GM06990 (cell line): ENCODE measurements around the gene ALOXE3.

Experiments
- DNase-seq: peaks from one replicate; pipeline ENCODE4 v3.0.0-alpha.2; 2011; ENCODE audit not compliant: insufficient read length; ENCODE audit errors: extremely low read depth
- H3K27me3 ChIP-seq: replicated peaks from 2 replicates; pipeline ENCODE4 v1.6.0; 2011; ENCODE audit warnings: low read length; ENCODE audit not compliant: control insufficient read depth, insufficient read depth
- H3K36me3 ChIP-seq: 2 replicates; pipeline ENCODE4 v1.5.1; 2011; ENCODE audit warnings: low read length; ENCODE audit not compliant: control insufficient read depth, insufficient read depth
- H3K4me3 ChIP-seq: replicated peaks from 2 replicates; pipeline ENCODE4 v1.5.1; 2011; ENCODE audit warnings: low read depth, mild to moderate bottlenecking, control low read depth, low read length
- TF ChIP-seq, protein P1 (sequence below): IDR thresholded peaks from 2 replicates; pipeline ENCODE4 v1.5.1; 2011; ENCODE audit warnings: low read length, control low read depth, mild to moderate bottlenecking, inconsistent platforms; ENCODE audit not compliant: insufficient read depth, poor library complexity, severe bottlenecking

The ALOXE3 gene

DNA sequence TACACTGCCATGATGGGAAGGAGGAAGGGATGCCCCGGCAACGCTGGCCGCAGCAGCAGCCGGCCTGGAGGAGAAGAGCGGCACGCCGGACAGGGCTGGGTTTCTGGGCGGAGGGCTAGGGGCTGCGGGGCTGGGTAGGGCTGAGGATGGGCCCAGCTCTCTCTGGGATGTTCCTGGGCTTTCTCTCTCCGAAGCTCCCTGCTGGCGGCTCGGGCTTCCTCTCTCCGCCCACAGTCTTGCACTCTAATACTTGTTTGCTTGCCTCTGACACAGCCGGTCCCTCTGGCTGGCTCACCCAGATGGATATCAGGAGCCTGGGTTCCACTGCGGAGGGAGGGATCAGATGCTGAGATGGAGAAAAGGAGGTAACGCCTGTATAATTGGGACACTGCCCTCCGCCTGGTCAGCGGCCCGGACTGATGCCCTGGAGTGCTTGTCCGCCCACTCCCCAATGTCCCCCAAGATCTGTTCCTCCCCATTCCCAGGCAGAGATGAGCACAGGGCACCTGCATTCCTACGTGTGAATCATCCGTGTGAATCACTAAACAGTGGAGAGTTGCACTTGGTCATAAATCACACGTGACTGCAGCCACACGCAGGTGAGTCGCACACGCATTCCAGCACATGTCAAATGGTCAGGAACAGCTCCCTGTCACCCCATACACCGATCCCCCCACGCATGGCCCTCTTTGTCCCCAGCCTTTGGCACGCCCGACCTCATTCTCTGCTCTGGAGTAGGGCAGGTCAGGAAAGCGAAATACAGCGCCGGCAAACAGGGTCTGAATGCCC lies at the start of gene ALOXE3:
Gene ALOXE3, minus strand, starts transcription at position 535 of the 789 bp plus-strand sequence. Its CDS starts 524 bp downstream, at position 11.
- TF ChIP-seq, protein P1, sequence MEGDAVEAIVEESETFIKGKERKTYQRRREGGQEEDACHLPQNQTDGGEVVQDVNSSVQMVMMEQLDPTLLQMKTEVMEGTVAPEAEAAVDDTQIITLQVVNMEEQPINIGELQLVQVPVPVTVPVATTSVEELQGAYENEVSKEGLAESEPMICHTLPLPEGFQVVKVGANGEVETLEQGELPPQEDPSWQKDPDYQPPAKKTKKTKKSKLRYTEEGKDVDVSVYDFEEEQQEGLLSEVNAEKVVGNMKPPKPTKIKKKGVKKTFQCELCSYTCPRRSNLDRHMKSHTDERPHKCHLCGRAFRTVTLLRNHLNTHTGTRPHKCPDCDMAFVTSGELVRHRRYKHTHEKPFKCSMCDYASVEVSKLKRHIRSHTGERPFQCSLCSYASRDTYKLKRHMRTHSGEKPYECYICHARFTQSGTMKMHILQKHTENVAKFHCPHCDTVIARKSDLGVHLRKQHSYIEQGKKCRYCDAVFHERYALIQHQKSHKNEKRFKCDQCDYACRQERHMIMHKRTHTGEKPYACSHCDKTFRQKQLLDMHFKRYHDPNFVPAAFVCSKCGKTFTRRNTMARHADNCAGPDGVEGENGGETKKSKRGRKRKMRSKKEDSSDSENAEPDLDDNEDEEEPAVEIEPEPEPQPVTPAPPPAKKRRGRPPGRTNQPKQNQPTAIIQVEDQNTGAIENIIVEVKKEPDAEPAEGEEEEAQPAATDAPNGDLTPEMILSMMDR, result no peak
- no peak for DNase-seq
- Histone ChIP-seq H3K36me3 (no peaks in the 10 kb centered on the region), H3K4me3 (peak within 1 kb of the TSS; percentile 60), H3K27me3 (peaks cover 3% of the 10 kb centered on the region)

DNA sequence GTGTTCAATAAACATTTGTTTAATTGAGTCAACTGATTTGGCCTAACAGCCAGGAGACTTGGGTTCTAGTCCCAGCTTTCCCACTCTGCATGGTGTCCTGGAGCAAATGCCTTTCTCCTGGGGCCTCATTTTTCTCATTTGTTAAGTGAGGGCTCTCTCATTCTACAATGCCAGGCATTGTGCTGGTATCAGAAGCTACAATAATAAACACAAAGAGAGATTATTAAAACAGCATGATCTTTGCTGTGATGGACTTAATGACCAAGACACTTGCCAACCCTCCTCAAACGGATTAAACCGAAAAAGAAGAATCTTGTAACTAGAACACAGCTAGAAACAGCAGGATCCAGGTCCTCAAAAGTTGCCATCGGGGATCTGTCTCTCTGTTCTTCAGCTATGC lies 49.2 kb upstream of the ALOXE3 start:
- DNase-seq, result no peak
- no peaks in the 10 kb centered on the region for H3K27me3 ChIP-seq
- no peaks in the 10 kb centered on the region for H3K36me3 ChIP-seq
- TF ChIP-seq, protein P1, result no peak
- H3K4me3 ChIP-seq, result no peak overlapping the region

DNA sequence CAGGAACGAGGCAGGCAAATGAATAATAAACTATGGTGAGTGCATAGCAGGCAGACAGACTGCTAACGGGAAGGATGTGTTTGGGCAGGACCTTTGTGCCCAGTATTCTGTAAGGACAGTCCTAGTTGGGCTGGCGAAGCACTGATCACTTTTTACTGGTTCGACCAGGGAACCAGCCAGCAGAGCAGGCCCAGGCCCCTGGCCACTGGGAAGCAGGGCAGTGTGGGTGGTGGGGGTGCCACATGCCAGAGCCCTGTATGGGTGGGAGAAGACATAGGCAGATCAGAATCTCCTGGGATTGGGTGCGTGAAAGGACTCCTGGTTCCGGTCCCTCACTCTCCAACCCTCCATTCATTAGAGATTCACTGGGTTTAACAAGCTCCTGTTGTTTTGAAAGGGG lies 48.4 kb upstream of the ALOXE3 start:
- Histone ChIP-seq H3K4me3 (no peak overlapping the region), H3K36me3 (no peaks in the 10 kb centered on the region), H3K27me3 (no peaks in the 10 kb centered on the region)
- TF ChIP-seq, protein P1, result no peak
- no peak for DNase-seq

DNA sequence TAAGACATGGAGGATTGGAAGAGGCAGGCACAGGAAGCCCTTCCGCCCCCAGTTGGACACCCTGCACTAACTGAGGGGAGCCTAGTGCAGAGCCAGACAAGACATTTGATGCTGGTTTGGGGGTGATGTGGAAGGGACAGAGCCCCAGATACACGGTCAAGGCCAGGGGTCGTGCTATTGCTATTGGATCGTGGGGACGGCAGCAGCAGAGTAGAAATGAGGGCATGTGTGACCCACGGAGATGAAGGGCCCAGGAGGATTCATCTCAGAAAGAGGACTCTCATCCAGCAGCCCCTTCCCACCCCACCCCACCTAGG lies 46.5 kb upstream of the ALOXE3 start:
- H3K36me3 ChIP-seq, result peaks cover 4% of the 10 kb centered on the region
- TF ChIP-seq, protein P1, result no peak
- DNase-seq, result no peak
- no peak overlapping the region for H3K4me3 ChIP-seq
- no peaks in the 10 kb centered on the region for H3K27me3 ChIP-seq

DNA sequence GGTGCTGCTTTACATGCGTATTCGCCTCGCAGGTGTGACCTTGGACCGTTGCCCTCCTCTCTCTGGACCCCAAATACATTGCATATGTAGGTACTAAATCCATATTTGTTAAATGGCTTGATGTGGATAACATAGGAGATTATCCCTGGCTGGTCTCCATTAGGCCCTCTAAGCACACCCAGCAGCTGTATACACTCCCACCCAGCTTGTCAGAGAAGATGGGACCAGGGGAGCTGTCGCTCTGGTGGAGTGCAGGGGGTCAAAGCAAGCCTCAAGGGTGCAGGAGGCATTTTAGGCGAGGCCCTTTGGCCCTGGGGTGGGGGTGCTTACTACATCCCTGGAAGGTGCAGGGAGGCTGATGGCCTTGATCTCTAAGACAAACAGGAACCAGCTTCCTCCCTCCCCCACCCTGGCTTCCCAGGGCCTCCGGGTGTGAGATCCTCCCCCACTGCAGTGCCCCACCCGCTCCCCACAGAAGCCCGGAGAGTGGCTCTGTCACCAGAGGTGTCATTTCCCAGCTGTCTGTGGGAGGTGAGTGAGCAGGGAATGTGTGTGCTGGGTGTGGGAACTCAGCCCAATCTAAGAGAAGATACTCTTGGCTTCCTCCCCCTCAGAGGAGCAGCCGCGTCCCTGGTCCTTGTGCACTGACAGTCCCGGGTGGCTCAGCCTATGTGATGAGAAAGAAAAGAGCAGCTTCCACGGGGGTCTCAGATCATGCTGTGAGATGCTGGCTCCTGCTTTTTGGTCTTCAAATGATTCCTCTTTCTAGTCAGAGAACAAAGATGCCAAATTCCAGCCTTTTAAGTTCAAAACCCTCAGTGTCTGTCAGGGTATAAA lies 45.9 kb upstream of the ALOXE3 start:
- Histone ChIP-seq H3K4me3 (no peak overlapping the region), H3K27me3 (no peaks in the 10 kb centered on the region), H3K36me3 (peaks cover 5% of the 10 kb centered on the region)
- peak; percentile 44 for DNase-seq
- TF ChIP-seq, protein P1, result no peak
